PC-3 (cell line): Measurements from ENCODE around the gene SSR2. TPM values are rescaled to one million over a fixed set of nuclear protein-coding genes. Genes with fewer than 3 reads are reported as not detected.

Experiments
- ATAC-seq: fragments of 200-7000 bp; cut with Tn5 transposase; 2 replicates; pipeline ENCODE4 v1.9.1; 2020; ENCODE audit warnings: mild to moderate bottlenecking, moderate library complexity
- BruUV-seq: library from RNA; stranded (reverse); fragments of 400-500 nt; replicated peaks from 2 replicates; lab custom pipeline; 2021; lab: Mats Ljungman, UMichigan
- CTCF ChIA-PET: fragments of 300-600 bp; sonication (Branson Sonifier 250); formaldehyde crosslinking; loops from one replicate; lab custom pipeline; 2022; ENCODE audit warnings: antibody characterized with exemption; lab: Charles Lee
- POLR2A ChIA-PET: fragments of 300-600 bp; sonication (Branson Sonifier 250); formaldehyde crosslinking; loops from one replicate; lab custom pipeline; 2022; ENCODE audit warnings: antibody characterized with exemption; ENCODE audit not compliant: unreplicated experiment; lab: Charles Lee
- DNase-seq: peaks from one replicate; pipeline ENCODE4 v3.0.0-alpha.2; 2015
- H2AFZ ChIP-seq: fragments of 300-600 bp; sonication (generic); 2 replicates; pipeline ENCODE4 v1.6.0; 2016; ENCODE audit warnings: antibody characterized with exemption, low read length
- H3F3A ChIP-seq: fragments of 300-600 bp; sonication (generic); one replicate; pipeline ENCODE4 v1.6.0; 2017; ENCODE audit warnings: antibody characterized with exemption, low read length, control low read depth, mild to moderate bottlenecking; ENCODE audit not compliant: unreplicated experiment
- H3K27ac ChIP-seq: fragments of 300-600 bp; sonication (generic); 2 replicates; pipeline ENCODE4 v1.5.1; 2016; ENCODE audit warnings: mild to moderate bottlenecking, low read length
- H3K27me3 ChIP-seq: fragments of 300-600 bp; sonication (generic); 2 replicates; pipeline ENCODE4 v1.6.1; 2016; ENCODE audit warnings: low read length, mixed read lengths
- H3K36me3 ChIP-seq: fragments of 300-600 bp; sonication (generic); 2 replicates; pipeline ENCODE4 v1.6.1; 2016; ENCODE audit warnings: low read depth, mixed run types, low read length, mixed read lengths
- H3K4me1 ChIP-seq: fragments of 300-600 bp; sonication (generic); 2 replicates; pipeline ENCODE4 v1.5.1; 2016; ENCODE audit warnings: low read length; ENCODE audit not compliant: insufficient read depth
- H3K4me2 ChIP-seq: fragments of 300-600 bp; sonication (generic); 2 replicates; pipeline ENCODE4 v1.6.0; 2016; ENCODE audit warnings: low read length
- H3K4me3 ChIP-seq: fragments of 300-600 bp; sonication (generic); 2 replicates; pipeline ENCODE4 v1.5.1; 2016; ENCODE audit warnings: mild to moderate bottlenecking, low read length, mixed read lengths
- H3K79me2 ChIP-seq: fragments of 300-600 bp; sonication (generic); 2 replicates; pipeline ENCODE4 v1.6.1; 2017; ENCODE audit warnings: low read length, mixed read lengths
- H3K9ac ChIP-seq: fragments of 300-600 bp; sonication (generic); 2 replicates; pipeline ENCODE4 v1.6.0; 2016; ENCODE audit warnings: mild to moderate bottlenecking, low read length
- H3K9me2 ChIP-seq: fragments of 300-600 bp; sonication (generic); replicated peaks from 2 replicates; pipeline ENCODE4 v1.6.1; 2016; ENCODE audit warnings: mixed run types, low read length, mixed read lengths
- H3K9me3 ChIP-seq: fragments of 300-600 bp; sonication (generic); 2 replicates; pipeline ENCODE4 v1.6.1; 2016; ENCODE audit warnings: low read length, mixed read lengths
- H4K20me1 ChIP-seq: fragments of 300-600 bp; sonication (generic); 2 replicates; pipeline ENCODE4 v1.6.1; 2016; ENCODE audit warnings: low read length, mixed read lengths
- CTCF ChIP-seq: fragments of 300-600 bp; sonication (generic); conservative IDR thresholded peaks from 2 replicates; pipeline ENCODE4 v1.5.1; 2017; ENCODE audit warnings: antibody characterized with exemption, low read depth, mild to moderate bottlenecking, low read length
- EZH2 ChIP-seq: fragments of 300-600 bp; sonication (generic); IDR thresholded peaks from one replicate; pipeline ENCODE4 v1.6.1; 2017; ENCODE audit warnings: antibody characterized with exemption, mild to moderate bottlenecking, low read length; ENCODE audit not compliant: unreplicated experiment
- EZH2phosphoT487 ChIP-seq: fragments of 300-600 bp; sonication (generic); IDR thresholded peaks from 2 replicates; pipeline ENCODE4 v1.6.1; 2018; ENCODE audit warnings: mild to moderate bottlenecking, antibody characterized with exemption, low read length, borderline replicate concordance
- intact Hi-C: fragments of 100-400 bp; cut with micrococcal nuclease; formaldehyde crosslinking; loops from 2 replicates; pipeline ENCODE4 v1.9.0; 2023
- total RNA-seq: library from RNA; depleted of rRNA; stranded (reverse); fragments of >200 nt; gene quantifications from 2 replicates; pipeline ENCODE4 v1.2.3, GENCODE V29; 2014

The SSR2 gene
- total RNA-seq, 1 experiment from 2014 or later, result 293 TPM

GRCh38 chr1:156054500-156055280 lies 33.9 kb upstream of the SSR2 start, which contains the start of gene LAMTOR2:
TSS of gene LAMTOR2 (plus strand) at chr1:156054782. CDS start at chr1:156054890, 108 bp downstream.
- H3K27ac ChIP-seq, result peak within 1 kb of the TSS; percentile 89
- H2AFZ ChIP-seq, result peak within 1 kb of the TSS; percentile 91
- intact Hi-C loops, result loop anchor here (1.0 kb wide), 3 partner anchors 28 to 120 kb away; partner anchors contain the start of genes KHDC4 and MEX3A
- H4K20me1 ChIP-seq, result 0 out of 2 replicates have a peak, but pooled peaks cover 3% of the 10 kb centered on the region
- H3K9me2 ChIP-seq, result no peaks in the 10 kb centered on the region
- H3F3A ChIP-seq, result peaks cover 4% of the 10 kb centered on the region
- DNase-seq, result peak; percentile 99
- H3K27me3 ChIP-seq, result no peaks in the 10 kb centered on the region
- peak within 1 kb of the TSS; percentile 90 for H3K9ac ChIP-seq
- peak; percentile 81 for ATAC-seq
- TF ChIP-seq CTCF, result no peak
- TF ChIP-seq EZH2phosphoT487, result no peak
- no peak for TF ChIP-seq EZH2
- BruUV-seq, result no TSS peak
- H3K4me2 ChIP-seq, result peak within 1 kb of the TSS; percentile 93
- H3K9me3 ChIP-seq, result no peaks in the 10 kb centered on the region
- POLR2A ChIA-PET, result no interaction called here
- CTCF ChIA-PET, result no interaction called here
- H3K79me2 ChIP-seq, result peaks cover 33% of the 10 kb centered on the region
- H3K4me3 ChIP-seq, result peak within 1 kb of the TSS; percentile 85
- H3K36me3 ChIP-seq, result peaks cover 13% of the 10 kb centered on the region
- peaks cover 15% of the 10 kb centered on the region for H3K4me1 ChIP-seq

- Histone ChIP-seq H3K9ac (peak within 1 kb of the TSS; percentile 90), H2AFZ (peak within 1 kb of the TSS; percentile 91), H3K4me1 (peaks cover 15% of the 10 kb centered on the region), H3K27me3 (no peaks in the 10 kb centered on the region), H4K20me1 (0 out of 2 replicates have a peak, but pooled peaks cover 3% of the 10 kb centered on the region), H3F3A (peaks cover 4% of the 10 kb centered on the region), H3K9me2 (no peaks in the 10 kb centered on the region), H3K9me3 (no peaks in the 10 kb centered on the region), H3K27ac (peak within 1 kb of the TSS; percentile 89), H3K36me3 (peaks cover 20% of the 10 kb centered on the region), H3K4me2 (peak within 1 kb of the TSS; percentile 93), H3K4me3 (peak within 1 kb of the TSS; percentile 85), H3K79me2 (peaks cover 33% of the 10 kb centered on the region)
- intact Hi-C loops, result loop anchor here (1.0 kb wide), 3 partner anchors 28 to 120 kb away; partner anchors contain the start of genes KHDC4 and MEX3A
- ChIA-PET CTCF (interaction anchor here (0.6 kb wide), 1 partner anchor 89 kb away, joined by 7 read pairs; no protein-coding TSS in a partner anchor), POLR2A (interaction anchor here (0.6 kb wide), 1 partner anchor 97 kb away, joined by 5 read pairs; no protein-coding TSS in a partner anchor)
- no peak for TF ChIP-seq EZH2phosphoT487
- no peak for TF ChIP-seq EZH2
- peak; percentile 38 for TF ChIP-seq CTCF
- DNase-seq (peak; percentile 90), ATAC-seq (peak; percentile 51)
- TSS peak; percentile 99 for BruUV-seq
These were observed 33.2 kb upstream of the SSR2 start, which contains the start of gene UBQLN4 for GRCh38 chr1:156053768-156054499. TSS of gene UBQLN4 (minus strand) at chr1:156053798. CDS start at chr1:156053701, 97 bp downstream.
